Measurements from ENCODE around the gene GDA.
"Not testable (repeated sequence)": the region's sequence is repeated elsewhere in the genome, so short reads cannot be mapped to it uniquely, and the experiment has no call there.

The GDA gene

DNA sequence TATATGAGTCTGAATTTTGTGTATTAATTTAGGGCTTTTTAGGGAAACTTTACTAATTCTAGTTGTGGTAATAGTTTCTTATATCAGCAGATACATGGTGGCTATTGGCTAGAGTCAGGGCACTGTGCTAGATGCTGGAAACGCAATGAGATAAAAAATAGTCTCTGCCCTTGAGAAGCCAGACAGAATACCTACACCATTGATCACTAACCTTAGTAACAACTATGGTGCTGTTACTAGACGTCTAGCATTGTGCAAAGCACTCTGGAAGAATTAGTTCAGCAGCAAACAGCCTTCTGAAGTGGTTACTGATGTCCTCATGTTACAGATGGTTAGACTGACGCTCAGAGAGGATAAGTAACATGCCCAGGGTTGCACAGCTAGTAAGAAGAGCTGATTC is 61.8 kb downstream of the GDA start:
- no peak for DNase-seq

DNA sequence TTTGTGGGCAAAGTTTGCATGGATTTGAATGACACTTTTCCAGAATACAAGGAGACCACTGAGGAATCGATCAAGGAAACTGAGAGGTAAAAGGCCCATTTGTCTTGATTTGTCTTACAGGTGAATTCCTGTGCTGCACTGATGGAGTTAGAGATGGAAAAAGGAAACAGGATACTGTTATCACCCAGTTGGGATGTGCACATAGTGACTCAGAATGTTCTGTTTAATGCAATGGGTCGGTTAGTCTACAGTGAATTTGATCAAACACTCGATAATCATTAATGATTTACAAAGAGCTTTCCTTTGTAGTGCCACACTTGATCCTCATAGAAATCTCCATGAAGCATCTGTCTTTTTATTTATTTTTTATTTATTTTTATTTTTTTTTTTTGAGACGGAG is 64.7 kb downstream of the GDA start:
- DNase-seq = no peak

GRCh38 chr9:72217306-72217842 is 68.1 kb downstream of the GDA start:
- no peak for DNase-seq

DNA sequence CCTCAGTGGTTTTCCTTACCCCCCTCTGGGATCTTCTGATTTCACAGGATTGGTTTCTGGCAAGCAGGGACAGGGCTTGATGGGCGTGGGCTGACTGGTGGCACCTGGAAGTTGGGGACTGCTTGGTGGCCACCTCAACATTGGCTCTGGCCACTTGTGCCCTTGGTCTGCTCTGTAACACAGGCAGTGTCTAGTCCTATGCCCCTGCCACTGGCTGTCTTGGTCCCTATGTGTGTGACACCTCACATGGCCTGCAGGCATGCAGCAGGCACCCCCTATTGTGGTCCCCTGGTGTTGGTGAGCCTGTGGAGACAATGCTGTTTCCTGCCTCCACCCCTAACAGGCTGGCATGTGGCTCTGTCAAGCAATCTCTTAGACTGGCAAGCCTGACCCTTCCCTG is 71.3 kb downstream of the GDA start:
- no peak for DNase-seq

DNA sequence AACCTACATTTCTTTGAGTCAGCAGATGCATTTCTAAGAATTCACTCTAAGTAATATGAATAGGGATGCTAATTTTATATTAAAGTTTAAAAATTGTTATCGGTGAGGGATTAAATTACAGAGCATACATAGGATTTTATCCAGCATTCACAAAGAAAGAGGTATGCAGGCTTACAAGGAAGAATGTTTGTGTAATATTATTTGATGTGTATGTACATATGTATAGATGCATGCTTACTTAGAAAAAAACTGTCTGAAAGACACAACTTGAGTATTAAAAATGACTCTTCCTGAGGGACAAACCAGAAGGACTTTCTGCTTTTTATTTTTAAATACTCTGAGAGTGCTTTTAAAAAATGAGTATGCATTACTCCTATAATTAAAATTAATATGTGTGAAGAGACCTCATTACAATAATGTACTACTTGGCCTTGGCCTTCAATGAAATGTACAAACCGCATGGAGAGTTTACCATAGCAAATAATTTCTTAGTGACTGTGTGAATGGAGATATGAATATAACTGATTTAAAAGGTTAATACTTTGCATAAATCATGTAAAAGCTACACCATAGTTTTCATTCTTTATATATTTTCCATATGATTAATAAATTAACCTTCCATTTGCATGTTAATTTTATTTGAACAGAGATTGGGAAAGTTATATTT is 77.0 kb downstream of the GDA start:
- no peak for DNase-seq

GRCh38 chr9:72228282-72228681 is 79.0 kb downstream of the GDA start:
- DNase-seq = no peak

GRCh38 chr9:72232778-72233177 is 83.5 kb downstream of the GDA start:
- no peak for DNase-seq

GRCh38 chr9:72247549-72247948 is 98.3 kb downstream of the GDA start:
- DNase-seq = no peak

DNA sequence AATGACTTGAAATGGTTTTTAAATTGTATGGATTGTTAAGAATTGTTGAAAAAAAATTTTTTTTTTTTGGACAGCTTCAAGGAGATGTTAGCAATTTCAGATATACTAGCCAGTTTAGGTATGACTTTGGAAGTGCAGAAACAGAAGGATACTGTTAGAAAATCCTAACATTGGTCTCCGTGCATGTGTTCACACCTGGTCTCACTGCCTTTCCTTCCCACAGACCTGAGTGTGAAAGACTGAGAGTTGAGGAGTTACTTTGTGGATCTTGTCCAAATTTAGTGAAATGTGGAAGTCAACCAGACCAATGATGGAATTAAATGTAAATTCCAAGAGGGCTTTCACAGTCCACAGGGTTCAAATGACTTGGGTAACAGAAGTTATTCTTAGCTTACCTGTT is 102.3 kb downstream of the GDA start:
- no peak for DNase-seq

DNA sequence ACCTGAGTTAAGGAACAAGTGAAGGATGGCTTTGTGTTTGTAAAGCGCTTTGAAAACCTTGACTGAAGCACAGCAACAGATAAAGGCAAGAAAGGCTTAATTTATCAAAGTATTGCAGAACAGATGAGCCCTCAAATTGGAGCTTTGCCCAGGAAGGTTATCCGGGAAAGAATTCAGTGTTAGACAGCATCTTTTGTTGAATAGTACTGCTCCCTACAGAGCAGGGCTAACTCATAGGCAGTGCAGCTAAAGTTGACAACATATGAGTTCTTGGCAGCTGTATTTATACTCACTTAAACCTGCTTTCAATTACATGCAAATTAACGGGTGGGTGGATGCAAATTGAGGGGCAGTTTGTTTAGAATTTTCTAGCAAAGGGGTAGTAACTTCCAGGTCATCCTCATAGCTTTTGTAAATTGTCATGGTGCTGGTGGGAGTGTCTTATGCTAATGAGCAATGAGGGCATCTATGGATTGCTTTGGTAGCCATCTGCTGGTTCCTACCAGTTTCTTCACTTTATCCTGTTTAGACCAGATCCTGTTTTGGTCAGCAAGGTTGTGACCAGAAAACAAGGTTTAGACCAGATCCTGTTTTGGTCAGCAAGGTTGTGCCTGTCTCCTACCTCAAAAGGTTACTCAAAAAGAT is 105.8 kb downstream of the GDA start:
- no peak for DNase-seq

DNA sequence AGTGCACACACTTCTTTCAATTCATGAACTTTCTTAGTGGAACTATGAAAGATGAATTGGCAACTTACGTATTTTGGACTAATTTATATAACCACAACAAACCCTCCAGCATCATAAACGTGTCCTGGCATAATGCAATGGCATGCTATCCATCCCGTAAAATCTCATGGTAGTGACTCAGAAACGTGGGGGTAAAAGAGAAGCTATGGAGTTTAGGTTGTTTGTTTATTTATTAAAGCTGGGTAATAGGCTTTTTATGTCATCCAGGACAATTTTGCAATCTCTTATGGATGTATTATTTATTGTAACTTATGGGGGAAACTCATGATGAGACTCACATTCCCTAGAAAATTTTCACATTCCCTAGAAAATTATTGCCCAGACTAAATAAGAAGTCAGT is 106.3 kb downstream of the GDA start:
- no peak for DNase-seq

DNA sequence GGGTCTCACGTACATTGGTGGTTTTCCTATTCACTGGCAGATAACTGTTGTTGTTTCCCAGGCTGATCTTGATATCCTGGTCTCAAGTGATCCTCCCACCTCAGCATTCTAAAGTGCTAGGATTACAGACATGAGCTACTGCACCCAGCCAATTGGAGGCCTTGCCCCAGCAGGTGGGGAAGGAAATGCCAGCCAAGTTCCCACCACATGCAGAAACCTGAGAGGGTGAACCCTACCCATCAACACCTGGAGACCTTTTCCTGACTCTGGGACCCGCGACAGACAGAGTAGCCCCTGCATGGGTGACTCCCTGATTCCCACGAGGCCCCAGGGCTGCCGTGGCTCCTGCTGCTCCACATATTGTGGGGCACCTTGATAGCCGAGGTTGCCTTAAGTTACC is 107.7 kb downstream of the GDA start:
- no peak for DNase-seq

DNA sequence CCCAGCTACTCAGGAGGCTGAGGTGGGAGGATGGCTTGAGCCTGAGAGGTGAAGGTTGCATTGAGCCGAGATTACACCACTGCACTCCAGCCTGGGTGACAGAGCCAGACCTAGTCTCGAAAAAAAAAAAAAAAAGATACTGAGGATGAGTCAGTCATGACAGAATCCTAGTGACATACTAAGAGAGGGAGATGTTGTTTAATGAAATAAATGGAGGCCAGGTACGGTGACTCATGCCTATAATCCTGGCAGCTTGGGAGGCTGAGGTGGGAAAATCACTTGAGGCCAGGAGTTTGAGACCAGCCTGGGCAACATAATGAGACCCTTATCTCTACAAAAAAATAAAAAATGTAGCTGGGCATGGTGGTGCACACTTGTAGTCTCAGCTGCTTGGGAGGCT is 108.6 kb downstream of the GDA start:
- no peak for DNase-seq

DNA sequence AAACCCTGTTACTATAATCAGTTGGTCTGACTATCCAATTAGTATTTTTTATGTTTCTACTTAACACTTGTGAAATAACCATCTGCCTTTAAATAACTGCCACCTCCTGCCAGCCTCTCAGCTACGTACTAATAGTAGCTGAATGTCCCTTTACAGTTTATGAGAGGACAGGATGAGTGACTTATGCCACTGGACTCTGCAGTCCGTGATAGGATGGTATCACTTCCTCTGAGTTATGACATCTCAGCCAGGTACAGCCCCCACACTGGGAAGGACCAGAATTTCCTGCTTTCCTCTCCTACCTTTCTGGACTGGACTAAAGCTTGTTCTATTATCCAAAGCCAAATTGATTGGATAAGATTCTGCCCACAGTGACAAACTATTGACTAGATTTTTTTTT is 112.8 kb downstream of the GDA start:
- DNase-seq = no peak

- DNase-seq = no peak
Observed at GRCh38 chr9:72263572-72263971, 114.3 kb downstream of the GDA start.

DNA sequence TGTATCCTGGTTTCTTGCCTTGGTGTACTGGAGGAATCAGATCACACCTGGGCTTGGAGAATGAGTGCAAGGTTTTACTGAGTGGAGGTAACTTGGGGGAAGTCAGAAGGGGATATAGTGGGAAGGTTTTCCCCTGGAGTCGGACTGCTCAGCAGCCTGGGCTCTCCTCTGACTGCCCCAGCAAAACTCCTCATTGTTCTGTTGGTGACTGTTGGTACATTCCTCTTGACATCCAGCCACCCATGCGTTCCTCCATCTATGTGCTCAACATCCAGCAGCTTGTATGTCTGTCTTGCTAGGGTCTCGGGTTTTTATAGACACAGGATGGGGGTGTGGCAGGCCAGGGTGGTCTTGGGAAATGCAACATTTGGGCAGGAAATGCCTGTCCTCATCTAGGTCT is 119.7 kb downstream of the GDA start:
- no peak for DNase-seq

GRCh38 chr9:72270359-72270758 is 121.1 kb downstream of the GDA start:
- DNase-seq = not testable (repeated sequence)

DNA sequence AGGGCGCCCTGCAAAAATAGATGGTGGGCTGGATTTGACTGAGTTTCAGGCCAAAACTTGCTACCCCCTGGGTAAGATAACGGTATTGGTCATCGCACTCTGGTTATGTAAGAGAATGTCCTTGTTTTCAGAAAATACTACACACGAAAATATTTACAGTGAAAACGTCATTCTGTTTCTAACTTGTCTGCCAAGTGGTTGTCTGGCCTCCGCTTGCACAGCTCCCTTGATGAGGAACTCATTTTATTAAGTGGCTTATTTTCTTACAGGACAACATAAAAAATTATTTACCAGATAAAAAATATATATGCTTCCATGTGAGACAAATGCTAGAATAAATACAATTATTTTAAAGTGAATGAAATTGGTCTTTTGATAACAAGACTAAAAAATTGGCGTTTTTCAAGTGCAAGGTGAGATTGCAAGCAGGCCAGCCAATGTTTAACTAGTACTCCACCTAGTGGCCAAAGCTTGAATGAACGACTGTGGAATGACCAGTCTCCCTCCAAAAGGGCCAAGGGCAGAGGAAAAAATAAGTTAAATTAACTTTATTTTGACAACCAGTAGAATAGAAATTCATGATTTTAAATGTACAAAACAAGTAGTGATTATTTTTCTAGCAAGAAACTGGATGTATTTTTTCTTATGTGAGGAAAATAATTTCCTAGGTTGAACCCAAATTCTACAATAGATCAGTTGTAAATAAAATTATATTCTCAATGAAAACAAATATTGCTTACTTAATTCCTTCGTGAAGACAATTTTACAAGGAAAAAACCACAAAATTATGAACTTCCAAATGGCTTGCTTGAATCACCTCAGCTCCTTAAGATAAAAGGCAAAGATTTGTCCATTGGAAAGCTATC is 122.6 kb downstream of the GDA start:
- DNase-seq = peak; percentile 53

DNA sequence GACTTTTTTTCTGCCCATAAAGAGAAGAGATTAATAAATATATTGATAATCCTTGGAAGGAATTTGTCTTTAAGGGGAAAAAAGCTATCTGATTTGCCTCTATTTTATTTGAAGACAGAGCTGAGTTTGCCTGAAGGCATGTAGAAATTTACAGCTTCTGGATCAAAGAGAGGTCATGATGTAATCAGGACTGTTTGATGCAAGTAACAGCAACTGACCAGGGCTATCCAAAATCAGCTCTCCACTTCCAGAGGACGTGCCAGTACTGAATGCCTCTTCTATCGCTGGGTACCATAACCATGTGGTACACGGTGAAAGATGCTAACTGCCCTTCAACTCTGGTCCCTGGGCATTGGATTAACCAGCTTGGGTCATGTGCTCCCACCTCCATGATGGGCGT is 125.2 kb downstream of the GDA start:
- no peak for DNase-seq

- no peak for DNase-seq
Observed at GRCh38 chr9:72274916-72275315, 125.7 kb downstream of the GDA start.

DNA sequence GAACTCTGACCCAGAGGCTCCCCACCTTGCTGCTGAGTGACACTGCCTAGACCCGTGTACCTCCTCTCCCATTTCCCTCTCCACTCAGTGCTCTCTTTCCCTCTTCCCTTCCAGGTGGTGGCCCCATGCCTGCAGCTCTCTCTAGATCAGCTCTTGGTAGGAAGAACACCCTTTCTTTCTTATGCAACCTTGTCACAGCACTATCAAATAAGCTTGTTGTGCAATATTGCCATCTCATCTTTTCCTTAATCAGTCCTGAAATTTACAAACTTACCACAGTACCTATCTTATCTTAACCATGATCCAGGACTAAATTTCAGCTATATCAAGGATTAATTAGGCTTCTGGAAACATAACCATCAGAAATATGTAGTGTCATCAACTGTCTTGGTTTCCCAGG is 127.2 kb downstream of the GDA start:
- no peak for DNase-seq

DNA sequence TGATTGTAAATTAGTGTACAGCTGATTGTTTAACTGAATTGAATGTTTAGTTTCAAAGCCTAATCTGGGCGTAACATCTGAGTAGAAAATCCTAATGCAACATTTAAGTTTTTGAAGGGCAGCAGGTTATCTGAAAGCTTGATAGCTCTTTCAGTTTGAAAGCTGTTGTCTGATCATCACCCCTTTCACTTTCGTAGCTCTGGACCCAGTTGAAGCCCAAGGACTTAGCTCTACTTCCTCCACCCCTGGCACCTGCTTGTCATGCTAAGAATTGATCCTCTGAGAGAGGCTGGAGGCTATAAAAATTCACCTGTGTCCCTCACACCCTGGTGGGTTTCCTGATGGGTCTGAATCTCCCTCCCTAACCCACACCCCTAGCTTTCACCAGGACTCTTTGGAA is 129.7 kb downstream of the GDA start:
- no peak for DNase-seq

GRCh38 chr9:72280913-72281500 is 131.8 kb downstream of the GDA start:
- DNase-seq = peak; percentile 27

GRCh38 chr9:72289401-72289800 is 140.2 kb downstream of the GDA start:
- DNase-seq = no peak

All from NCI-H1092 (cell line).